ENCODE measurements around the gene ZBTB7C. TPM values are rescaled to one million over a fixed set of nuclear protein-coding genes. Genes with fewer than 3 reads are reported as not detected.

The ZBTB7C gene
- total and polyA plus RNA-seq, 10 of the 15 experiments (the other 5 are each of a cell fraction or from before 2014, with no cell fraction given) = under 0.01 to 0.08 (median 0.01) TPM; not detected in 7

DNA sequence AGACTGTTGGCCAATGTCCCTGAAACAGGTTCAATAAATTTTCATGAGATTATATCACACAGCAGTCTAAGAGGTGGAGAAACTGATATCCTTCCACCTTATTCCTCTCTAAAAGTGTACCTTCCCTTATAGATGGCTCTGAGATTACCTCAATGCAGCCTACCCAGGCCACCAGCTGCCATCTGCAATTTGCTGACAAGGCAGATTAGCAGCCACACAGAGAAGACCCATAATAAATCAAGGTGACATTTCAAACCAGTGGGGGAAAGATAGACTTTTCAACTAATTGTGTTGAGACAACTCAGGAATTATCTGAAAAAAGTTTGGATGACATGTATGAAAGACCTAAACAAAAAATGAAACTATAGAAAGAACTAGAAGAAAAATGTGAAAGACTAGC lies 43.2 kb downstream of the ZBTB7C start (continued):
- TF ChIP-seq, protein P1, sequence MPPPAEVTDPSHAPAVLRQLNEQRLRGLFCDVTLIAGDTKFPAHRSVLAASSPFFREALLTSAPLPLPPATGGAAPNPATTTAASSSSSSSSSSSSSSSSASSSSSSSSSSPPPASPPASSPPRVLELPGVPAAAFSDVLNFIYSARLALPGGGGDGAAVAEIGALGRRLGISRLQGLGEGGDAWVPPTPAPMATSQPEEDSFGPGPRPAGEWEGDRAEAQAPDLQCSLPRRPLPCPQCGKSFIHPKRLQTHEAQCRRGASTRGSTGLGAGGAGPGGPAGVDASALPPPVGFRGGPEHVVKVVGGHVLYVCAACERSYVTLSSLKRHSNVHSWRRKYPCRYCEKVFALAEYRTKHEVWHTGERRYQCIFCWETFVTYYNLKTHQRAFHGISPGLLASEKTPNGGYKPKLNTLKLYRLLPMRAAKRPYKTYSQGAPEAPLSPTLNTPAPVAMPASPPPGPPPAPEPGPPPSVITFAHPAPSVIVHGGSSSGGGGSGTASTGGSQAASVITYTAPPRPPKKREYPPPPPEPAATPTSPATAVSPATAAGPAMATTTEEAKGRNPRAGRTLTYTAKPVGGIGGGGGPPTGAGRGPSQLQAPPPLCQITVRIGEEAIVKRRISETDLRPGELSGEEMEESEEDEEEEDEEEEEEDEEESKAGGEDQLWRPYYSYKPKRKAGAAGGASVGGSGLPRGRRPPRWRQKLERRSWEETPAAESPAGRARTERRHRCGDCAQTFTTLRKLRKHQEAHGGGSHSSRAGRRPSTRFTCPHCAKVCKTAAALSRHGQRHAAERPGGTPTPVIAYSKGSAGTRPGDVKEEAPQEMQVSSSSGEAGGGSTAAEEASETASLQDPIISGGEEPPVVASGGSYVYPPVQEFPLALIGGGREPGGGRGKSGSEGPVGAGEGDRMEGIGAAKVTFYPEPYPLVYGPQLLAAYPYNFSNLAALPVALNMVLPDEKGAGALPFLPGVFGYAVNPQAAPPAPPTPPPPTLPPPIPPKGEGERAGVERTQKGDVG (CRISPR knock-in tag; IDR thresholded peaks at IDR 0.05) = no peak
- no peak for TF ChIP-seq TCF7 (IDR thresholded peaks at IDR 0.05; ENCODE audit: borderline replicate concordance)
- TF ChIP-seq EED (IDR thresholded peaks at IDR 0.05; ENCODE audit: low read depth) = no peak

GRCh38 chr18:48364146-48364545 lies 45.0 kb downstream of the ZBTB7C start:
- ChIA-PET RAD21 (ENCODE audit: unreplicated experiment) (no interaction called here), CTCF (no interaction called here), SMC1A (ENCODE audit: uncharacterized antibody, unreplicated experiment) (no interaction called here), POLR2A (no interaction called here)
- Histone ChIP-seq H3K36me3 (ENCODE audit: control insufficient read depth in 2 of 2, insufficient read depth in 2 of 2, low read length in 1 of 2) (no peaks in the 10 kb centered on the region), H4K20me1 (ENCODE audit: control insufficient read depth, insufficient read depth) (no peaks in the 10 kb centered on the region), H3K27me3 (replicated peaks in 1 of 2; ENCODE audit: control insufficient read depth in 2 of 2, insufficient read depth in 2 of 2, low read length in 1 of 2) (peaks cover 0 to 5% of the 10 kb centered on the region in 2 experiments; a peak in 2 of 4 replicates), H3K4me1 (ENCODE audit: control insufficient read depth, insufficient read depth, low read length) (no peaks in the 10 kb centered on the region), H3K4me2 (ENCODE audit: control insufficient read depth, insufficient read depth) (no peak overlapping the region), H3K4me3 (no peak overlapping the region), H3K79me2 (ENCODE audit: control insufficient read depth, insufficient read depth, low read length) (no peaks in the 10 kb centered on the region), H2AFZ (ENCODE audit: control insufficient read depth, low read depth, low read length) (no peak overlapping the region), H3K9ac (ENCODE audit: control insufficient read depth, insufficient read depth, low read length) (no peak overlapping the region), H3K27ac (ENCODE audit: control insufficient read depth, insufficient read depth) (no peak overlapping the region), H3K9me3 (replicated peaks; ENCODE audit: control insufficient read depth, insufficient read depth, low read length) (no peaks in the 10 kb centered on the region; the same call in 2 of the 3 replicates)
- intact Hi-C loops (cut with micrococcal nuclease; ENCODE audit: unreplicated experiment) = no loop called here
- WGBS (ENCODE audit: insufficient coverage, insufficient replicate concordance, low lambda C conversion rate, missing lambda C conversion rate) = 63% methylated on average over 5 of the region's 5 CpGs
- no peak for ATAC-seq
- no peak for DNase-seq (ENCODE audit: low read depth, low spot score)
- FAIRE-seq = no peak
- no TSS peak for BruUV-seq (replicated peaks)
- in situ Hi-C loops (cut with MboI) = no loop called here
- TF ChIP-seq, protein P2, sequence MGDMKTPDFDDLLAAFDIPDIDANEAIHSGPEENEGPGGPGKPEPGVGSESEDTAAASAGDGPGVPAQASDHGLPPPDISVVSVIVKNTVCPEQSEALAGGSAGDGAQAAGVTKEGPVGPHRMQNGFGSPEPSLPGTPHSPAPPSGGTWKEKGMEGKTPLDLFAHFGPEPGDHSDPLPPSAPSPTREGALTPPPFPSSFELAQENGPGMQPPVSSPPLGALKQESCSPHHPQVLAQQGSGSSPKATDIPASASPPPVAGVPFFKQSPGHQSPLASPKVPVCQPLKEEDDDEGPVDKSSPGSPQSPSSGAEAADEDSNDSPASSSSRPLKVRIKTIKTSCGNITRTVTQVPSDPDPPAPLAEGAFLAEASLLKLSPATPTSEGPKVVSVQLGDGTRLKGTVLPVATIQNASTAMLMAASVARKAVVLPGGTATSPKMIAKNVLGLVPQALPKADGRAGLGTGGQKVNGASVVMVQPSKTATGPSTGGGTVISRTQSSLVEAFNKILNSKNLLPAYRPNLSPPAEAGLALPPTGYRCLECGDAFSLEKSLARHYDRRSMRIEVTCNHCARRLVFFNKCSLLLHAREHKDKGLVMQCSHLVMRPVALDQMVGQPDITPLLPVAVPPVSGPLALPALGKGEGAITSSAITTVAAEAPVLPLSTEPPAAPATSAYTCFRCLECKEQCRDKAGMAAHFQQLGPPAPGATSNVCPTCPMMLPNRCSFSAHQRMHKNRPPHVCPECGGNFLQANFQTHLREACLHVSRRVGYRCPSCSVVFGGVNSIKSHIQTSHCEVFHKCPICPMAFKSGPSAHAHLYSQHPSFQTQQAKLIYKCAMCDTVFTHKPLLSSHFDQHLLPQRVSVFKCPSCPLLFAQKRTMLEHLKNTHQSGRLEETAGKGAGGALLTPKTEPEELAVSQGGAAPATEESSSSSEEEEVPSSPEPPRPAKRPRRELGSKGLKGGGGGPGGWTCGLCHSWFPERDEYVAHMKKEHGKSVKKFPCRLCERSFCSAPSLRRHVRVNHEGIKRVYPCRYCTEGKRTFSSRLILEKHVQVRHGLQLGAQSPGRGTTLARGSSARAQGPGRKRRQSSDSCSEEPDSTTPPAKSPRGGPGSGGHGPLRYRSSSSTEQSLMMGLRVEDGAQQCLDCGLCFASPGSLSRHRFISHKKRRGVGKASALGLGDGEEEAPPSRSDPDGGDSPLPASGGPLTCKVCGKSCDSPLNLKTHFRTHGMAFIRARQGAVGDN (IDR thresholded peaks at IDR 0.05) = no peak
- no peak for TF ChIP-seq EGR1 (IDR thresholded peaks at IDR 0.05; ENCODE audit: borderline replicate concordance in 1 of 2, low read depth in 2 of 2, low read length in 2 of 2)
- TF ChIP-seq KAT2A (conservative IDR thresholded peaks at IDR 0.05; ENCODE audit: control insufficient read depth, low read depth, low read length) = no peak
- no peak for TF ChIP-seq GATAD2B (conservative IDR thresholded peaks at IDR 0.05; ENCODE audit: low read depth)
- no peak for TF ChIP-seq ZNF622 (IDR thresholded peaks at IDR 0.05)
- TF ChIP-seq, protein P3, sequence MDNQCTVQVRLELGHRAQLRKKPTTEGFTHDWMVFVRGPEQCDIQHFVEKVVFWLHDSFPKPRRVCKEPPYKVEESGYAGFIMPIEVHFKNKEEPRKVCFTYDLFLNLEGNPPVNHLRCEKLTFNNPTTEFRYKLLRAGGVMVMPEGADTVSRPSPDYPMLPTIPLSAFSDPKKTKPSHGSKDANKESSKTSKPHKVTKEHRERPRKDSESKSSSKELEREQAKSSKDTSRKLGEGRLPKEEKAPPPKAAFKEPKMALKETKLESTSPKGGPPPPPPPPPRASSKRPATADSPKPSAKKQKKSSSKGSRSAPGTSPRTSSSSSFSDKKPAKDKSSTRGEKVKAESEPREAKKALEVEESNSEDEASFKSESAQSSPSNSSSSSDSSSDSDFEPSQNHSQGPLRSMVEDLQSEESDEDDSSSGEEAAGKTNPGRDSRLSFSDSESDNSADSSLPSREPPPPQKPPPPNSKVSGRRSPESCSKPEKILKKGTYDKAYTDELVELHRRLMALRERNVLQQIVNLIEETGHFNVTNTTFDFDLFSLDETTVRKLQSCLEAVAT (IDR thresholded peaks at IDR 0.05) = no peak
- TF ChIP-seq NRF1 (conservative IDR thresholded peaks at IDR 0.05; ENCODE audit: low read depth, low read length) = no peak
- no peak for TF ChIP-seq RELA (IDR thresholded peaks at IDR 0.05; ENCODE audit: borderline replicate concordance, partially characterized antibody)
- TF ChIP-seq GABPA (IDR thresholded peaks at IDR 0.05; ENCODE audit: low read depth) = no peak
- TF ChIP-seq RCOR1 (conservative IDR thresholded peaks at IDR 0.05; ENCODE audit: low read depth, low read length) = no peak
- TF ChIP-seq USF1 (IDR thresholded peaks at IDR 0.05; ENCODE audit: borderline replicate concordance, extremely low read length, insufficient read depth, low read depth, low read length) = no peak

Measured in GM12878 (cell line).